Stimulated activated CD8-positive, alpha-beta memory T cell treated with anti-CD3 and anti-CD28 coated beads, Interleukin-2, amount 100 ng/mL, for 48 hours (primary cell): Measurements from ENCODE around the gene LY6G6D.
"Not testable (repeated sequence)": the region's sequence is repeated elsewhere in the genome, so short reads cannot be mapped to it uniquely, and the experiment has no call there.

Source experiments
- DNase-seq, 2 donors: peaks; one replicate each; pipeline ENCODE4 v3.0.0-alpha.2; 2020; ENCODE audit warnings: low read depth in 2 of 2

Gene LY6G6D

DNA sequence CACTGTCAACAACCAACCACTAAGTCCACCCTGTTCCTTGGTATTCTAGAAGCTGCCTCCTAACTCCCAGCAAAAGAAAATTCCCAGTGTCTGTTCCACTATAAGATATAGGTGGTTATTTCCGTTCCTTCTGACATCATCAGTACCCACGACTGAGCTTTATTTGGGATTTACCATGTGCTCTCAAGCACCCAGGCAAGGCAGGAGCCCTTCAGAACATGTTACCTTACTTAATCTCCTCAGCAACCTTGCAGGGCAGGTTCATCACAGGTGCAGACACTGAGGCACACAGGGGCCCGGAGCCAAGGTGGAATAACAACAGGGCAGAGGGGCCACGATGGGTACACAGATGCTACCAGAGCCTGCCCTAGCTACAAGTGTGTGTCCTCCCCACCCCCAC lies 22.8 kb upstream of the LY6G6D start:
- DNase-seq = no peak

DNA sequence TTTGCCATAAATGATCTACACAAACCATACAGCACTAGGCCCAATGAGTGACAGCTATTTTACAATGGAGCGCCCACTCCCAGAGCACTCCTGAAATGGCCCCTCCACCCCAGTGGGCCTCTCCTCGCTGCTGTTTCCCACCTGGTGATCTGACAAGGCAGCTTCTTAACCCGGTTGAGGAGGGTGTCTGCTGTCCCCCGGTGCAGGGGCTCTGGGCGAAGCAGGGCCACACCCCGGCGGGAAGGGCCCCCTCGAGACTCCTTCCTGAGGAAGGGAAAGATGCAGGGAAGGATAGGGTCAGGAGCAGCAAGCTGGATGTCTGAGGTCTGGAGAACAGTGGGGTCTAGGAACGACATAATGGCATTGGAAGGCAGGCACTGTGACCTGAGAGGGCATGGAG lies 22.3 kb upstream of the LY6G6D start:
- no peak for DNase-seq

DNA sequence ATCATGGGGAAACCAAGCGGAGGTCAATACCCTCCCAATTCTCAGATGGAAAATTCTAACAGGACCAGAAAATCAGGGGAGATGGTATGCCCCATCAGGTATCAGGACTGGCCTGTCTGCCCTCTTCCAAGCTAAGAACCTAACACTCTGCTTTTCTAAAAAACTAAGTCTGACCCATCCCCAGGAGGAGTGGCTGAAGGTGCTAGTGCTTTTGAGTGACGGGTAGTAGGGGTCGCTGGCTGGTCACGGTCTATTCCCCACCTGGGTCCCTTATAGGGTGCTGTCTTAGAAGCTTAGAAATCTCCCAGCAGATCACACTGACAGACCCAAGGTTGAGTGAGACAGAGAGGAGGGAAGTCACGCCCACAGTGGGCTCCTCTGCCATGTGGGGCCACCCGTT lies 21.6 kb upstream of the LY6G6D start:
- no peak for DNase-seq

DNA sequence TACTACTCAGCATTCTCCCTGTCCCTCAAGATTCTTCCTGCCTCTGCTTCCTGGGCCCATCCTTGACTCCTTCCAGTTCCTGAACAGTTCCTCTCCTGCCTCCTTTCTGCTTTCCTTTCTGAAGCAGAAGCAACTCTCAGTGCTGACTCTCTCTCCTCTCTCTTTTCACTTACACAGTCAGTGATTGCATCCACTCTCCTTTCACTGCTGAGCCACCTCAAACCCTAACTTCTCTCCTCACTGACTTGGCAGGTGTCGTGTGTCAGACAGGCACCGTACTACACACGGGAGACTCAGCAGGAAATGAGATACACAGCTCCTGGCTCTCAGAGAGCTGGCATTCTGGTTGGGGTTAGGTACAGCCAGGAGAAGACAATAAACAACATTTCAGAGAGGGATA lies 17.6 kb upstream of the LY6G6D start:
- no peak for DNase-seq

DNA sequence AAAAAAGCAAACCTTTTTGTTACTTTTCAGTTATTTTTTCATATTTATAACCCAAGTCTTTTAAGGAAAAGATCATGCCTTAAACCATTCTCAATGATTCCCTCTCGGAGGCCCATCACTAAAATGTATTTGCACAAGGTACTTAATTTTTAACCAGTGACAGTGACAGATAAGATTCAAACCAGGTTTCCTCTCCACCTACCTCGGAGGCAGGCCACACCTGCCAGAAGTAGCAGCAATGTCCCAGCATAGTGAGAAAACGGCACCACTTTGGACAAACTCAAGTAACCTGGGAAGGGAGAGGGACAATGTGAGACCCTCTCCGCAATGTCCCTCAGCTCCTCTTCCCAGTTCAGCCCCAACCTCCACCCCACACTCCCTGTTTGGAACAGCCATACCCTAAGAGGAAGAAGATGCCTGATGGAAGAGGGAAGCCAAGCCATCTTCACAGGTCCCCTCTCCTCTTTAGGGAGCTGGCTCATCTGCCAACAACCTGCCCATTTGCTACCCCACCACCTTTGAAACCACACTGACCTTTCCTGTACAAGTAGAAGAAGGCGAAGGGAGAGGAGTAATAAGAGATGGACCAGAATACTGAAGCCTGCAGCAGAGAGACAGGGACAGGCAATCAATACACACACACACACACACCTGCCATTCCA lies 14.3 kb upstream of the LY6G6D start:
- DNase-seq = no peak

DNA sequence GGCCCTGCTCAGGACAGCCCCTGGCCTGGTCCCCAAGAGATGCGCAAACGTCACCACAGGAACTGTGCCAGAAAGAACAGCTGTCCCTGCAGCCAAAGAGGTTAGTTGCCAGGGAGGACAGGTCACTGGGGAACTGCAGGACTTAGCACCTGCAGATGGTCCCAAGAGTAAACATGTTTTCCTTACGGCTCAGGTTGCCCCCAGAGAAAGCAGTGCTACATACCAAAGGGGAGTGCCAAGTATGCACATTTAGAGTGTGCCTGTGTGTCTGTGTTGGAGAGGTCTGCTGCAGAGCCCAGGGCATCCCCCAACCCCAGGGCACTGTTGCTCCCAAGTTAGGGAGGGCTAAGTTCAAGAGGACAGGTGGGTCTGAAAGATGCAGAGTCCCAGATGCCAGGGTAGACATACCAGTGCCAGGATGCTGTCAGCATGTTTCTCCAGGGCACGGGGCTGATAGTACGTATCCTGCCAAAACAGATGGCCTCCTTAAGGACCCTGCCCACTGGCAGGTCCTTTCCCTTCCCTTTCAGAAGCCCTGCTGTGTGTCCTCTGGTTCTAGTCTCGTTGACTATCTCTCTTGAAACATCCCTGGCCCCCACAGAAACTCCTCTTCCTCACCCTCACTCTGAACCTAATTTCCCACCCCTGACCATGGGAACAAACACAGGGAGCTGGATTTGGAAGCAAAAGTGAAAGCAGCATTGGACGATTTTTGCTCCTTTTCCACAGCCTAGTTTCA lies 13.3 kb upstream of the LY6G6D start:
- DNase-seq = no peak

DNA sequence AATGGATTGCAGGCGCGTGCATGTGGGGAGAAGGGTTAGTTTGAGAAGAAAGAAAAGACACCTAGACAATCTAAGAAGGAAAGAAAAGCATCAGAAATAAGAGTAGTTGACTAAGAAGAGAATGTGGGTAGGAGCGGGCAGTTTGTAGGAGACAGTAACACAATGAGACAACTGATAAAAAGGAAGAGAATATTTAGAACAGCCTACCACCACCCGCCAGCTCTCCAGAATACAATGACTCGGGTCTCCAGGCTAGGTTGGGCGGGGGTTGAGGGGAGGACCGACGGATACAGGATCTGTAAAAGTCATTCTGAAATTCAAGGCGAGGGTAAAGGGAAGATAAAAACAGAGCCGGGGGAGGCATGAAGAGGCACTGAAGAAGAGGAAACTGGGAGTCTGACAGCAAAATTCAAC lies 12.7 kb upstream of the LY6G6D start:
- no peak for DNase-seq

DNA sequence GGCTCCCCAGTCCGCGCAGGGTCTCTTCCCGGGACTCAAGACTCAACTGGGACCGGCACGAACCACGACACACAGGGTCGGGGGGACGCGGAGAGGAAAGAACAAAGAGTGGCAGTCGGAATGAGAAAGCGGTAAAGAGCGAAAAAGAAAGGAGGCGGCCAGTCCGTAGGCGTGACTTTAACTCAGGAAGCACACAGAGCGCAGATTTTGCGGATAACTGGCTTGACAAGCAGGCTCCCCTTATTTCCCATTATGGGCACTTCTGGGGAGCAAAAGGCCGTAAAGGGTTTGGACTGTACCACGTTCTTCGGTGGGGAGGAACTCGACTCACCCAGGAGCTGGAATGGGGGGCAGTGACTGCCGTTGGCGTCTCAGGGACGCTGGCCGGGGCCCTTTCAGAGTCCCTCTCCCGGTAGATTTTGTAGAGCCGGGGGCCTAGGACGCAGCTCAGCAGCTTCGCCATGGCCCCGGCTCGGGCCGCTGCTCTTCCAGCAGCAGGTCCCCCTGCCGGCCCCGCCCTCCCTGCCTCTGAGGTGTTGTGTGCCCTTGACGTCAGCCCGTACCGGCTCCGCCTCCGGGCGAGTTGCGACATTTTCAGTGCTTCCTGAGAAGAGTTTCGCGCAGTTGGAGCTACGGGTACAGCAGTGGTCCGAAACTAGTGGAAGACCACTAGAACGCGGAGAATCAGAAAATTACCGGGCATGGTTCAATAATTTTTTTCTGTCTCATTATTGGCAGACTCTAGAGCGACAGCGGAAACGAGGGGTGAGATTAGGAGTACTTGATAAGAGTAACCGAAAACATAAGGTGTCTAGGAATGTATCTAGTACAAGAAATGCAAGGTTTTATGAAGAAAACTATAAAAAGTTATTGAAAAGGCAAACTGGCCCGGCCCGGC lies 12.1 kb upstream of the LY6G6D start, which contains the start of gene ABHD16A:
Gene ABHD16A (minus strand): TSS at position 506 of the 898 bp plus-strand sequence. CDS start 43 bp downstream, at position 463.
- peak; percentile 98 for DNase-seq

DNA sequence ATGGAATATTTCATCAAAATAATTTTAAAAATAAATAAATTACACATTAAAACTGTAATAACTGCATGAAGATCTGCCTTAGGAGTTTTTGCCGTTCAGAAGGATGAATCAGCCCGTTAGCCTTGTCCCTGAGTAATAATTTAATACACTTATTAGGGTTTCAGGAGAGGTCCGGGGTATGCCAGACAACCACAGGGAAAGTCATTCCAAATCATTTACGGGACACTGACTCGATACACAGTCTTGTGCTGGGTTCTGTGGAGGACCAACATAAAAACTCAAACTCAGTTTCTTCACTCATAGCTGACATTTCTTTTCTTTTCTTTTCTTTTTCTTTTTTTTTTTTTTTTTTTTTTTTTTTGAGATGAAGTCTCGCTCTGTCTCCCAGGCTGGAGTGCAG lies 9.2 kb upstream of the LY6G6D start:
- DNase-seq = no peak

DNA sequence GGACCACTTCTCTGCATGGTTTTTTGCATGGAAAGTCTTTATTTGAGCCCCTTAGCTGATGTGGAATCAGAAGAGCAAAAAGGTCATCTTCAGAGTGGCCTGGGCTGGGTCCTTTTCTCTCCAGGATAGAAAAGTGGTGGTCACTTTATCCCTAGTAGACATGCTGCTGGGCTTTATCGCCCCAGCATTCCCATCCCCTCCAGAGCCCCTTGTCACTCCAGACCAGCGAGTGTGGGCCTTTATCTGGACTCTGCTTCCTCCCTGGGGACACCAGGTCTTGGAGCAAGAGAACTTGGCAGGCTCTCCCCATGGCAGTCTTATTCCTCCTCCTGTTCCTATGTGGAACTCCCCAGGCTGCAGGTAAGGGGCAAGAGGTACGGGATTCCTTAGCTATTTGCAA lies 8.5 kb upstream of the LY6G6D start, which contains the start of gene LY6G6F:
Gene LY6G6F (plus strand): TSS at position 268 of the 400 bp plus-strand sequence. CDS start 41 bp downstream, at position 309.
- DNase-seq = no peak

DNA sequence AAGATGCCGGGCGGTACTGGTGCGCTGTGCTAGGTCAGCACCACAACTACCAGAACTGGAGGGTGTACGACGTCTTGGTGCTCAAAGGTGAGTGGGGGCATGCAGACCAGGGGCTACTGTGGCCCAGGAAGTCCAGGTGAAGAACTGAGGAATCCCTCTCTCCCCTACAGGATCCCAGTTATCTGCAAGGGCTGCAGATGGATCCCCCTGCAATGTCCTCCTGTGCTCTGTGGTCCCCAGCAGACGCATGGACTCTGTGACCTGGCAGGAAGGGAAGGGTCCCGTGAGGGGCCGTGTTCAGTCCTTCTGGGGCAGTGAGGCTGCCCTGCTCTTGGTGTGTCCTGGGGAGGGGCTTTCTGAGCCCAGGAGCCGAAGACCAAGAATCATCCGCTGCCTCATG lies 7.4 kb upstream of the LY6G6D start:
- DNase-seq = no peak

DNA sequence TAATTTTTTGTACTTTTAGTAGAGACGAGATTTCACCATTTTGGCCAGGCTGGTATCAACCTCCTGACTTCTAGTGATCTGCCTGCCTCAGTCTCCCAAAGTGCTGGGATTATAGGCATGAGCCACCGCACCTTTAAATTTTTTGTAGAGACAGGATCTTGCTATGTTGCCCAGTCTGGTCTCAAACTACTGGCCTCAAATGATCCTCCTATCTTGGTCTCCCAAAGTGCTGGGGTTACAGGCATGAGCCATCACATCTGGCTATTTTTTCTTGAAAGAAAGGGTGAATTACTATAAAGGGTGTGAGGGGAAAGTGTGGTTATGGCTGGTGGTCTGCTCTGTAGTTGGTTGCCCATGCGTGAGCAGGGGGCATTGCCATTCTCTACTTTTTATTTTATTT lies 6.9 kb upstream of the LY6G6D start:
- no peak for DNase-seq

DNA sequence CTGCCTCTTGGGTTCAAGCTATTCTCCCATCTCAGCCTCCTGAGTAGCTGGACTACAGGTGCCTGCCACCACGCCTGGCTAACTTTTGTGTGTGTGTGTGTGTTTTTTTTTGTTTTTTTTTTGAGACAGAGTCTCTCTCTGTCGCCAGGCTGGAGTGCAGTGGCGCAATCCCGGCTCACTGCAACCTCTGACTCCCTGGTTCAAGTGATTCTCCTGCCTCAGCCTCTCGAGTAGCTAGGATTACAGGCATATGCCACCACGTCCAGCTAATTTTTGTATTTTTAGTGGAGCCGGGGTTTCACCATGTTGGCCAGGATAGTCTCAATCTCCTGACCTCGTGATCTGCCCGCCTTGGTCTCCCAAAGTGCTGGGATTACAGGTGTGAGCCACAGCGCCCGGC lies 6.0 kb upstream of the LY6G6D start:
- not testable (repeated sequence) for DNase-seq

DNA sequence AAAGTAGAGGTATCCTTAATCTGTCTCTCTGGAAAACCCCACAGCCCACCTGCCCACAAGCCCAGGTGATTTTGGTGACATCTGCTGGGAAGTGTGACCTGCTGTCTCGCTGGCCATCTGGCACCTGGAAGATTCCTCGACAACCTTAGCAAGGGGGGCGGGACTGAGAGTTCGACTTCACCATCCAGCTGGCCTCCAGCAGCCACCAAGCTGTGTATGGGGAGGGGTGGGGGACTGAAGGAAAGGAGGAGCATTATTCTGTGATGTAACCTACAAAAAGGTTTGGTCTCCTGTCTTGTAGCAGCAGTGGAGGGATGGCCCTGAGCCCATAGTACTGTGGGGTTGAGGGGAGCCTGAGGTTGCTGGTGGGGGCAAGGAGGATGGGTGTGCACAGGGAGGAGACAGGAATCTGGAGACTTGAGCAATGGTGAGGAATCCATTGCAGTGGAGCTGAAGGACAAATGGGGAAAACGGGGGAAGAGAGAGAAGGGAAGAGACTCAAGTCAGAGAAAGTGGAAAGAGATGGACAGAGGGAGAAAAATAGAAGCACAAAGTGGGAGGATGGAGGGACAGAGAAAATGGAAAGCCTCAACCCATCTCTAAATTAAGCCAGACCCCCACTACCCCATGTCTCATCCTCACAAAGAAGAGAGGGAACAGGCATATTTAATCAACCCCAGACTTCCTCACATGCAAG lies 4.5 kb upstream of the LY6G6D start:
- DNase-seq = no peak

DNA sequence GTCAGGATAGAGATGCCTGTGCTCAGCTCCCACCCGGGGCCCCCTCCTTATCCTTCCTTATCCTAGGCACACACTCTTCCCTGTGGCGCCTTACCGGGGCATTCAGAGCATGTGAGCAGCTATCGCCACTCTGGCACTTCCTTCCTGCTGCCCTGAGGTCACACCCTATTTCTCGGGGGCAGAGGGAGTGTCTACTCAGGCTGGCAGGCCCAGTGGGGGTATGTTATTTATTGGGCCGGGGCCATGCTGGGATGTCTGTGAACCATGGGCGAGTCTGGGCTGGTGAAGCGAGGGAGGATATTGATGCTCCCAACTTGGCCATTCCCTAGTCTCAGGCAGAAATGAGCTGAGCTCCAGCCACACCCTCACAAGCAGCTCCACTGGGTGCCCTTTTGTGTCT lies 3.9 kb upstream of the LY6G6D start:
- no peak for DNase-seq

DNA sequence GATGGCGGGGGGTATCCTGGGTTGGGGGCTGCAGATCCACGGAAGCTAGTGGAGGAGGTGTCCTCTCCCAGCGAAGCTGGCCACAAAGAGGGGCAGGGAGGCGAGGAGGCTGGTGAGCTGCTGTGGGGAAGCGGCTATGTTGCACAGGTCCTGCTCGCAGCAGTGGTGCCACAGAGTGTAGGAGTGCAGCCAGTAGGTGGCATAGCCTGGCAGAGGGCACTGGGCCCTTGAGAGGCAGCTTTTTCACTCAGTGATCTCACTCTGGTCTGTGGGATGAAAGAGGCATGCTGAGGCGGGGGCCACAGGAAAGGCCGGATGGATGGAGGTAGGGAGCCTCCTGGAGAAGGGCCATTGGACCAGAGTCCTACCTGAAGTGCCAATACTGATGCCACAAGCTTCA lies 2.9 kb upstream of the LY6G6D start:
- DNase-seq = no peak

DNA sequence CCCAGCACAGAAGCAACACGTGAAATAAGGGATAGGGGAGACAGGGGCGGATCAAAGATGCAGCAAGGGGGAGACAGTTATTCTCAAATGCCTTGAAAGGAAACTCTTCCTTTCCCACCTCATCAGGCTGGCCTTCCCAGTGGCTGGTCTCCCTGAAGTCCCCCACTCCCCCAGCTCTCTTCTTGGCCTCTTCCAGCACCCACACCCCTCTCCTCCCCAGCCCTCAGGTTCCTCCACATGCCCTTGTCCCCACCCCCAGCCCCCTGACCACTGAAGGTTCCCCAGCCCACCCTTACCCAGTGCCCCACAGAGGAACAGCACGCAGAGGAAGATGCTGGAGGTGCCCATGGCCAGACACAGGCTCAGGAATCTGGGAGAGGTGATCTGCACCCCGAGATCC lies 1.7 kb upstream of the LY6G6D start:
- no peak for DNase-seq

DNA sequence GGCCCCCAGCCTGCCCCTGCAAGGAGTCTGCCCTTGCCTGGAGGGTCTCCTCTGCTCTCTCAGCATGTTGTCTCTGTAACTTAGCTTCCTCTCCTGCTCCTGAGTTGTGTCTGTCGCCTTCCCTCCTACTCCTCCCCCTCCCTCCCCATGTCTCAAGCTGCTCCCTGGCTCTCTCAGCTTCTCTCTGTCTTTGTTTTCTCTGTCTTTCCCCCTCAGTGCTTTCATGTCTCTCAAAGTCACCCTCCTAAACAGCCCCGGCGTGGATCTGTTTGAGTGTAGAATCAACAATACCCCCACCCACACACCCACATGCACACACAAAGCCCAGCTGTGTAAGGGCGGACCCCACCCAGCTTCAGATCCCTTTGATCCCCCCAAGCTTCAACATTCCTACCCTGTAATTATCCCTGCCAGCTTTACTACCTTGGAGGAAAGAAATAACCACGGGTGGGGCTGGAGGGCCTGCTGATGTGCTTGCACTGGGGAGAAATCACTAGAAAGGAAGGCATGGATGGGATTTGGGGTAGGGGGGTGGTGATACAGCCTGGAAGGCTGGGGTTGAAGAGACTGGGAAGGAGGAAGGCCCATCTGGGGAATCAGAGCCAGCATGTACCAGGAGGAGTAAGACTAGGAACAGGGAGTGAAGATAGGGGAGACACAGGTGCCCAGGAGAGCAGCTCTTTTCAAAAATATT lies 1.0 kb upstream of the LY6G6D start:
- DNase-seq = no peak

DNA sequence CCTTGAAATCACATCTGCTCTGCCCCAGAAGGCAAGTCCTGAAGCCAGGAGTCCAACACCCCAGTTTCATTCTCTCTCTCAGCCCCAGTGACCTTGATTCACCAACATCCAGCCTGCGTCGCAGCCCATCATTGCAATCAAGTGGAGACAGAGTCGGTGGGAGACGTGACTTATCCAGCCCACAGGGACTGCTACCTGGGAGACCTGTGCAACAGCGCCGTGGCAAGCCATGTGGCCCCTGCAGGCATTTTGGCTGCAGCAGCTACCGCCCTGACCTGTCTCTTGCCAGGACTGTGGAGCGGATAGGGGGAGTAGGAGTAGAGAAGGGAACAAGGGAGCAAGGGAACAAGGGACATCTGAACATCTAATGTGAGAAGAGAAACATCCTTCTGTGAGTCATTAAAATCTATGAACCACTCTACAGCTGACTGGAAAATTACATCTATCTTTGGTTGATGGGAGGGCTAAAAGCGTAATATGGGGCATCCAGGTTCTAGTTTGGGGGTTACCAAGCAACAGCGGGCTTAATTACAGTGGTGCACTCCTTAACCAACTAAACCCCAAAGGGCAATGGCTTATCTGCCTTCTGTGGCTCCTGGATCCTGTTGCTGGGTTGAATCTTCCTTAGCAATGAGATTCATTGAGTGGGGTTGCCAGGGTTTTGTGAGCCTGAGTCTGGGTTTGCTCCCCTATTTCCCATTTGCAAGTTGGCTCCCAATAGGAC lies 2.5 kb downstream of the LY6G6D start:
- no peak for DNase-seq

DNA sequence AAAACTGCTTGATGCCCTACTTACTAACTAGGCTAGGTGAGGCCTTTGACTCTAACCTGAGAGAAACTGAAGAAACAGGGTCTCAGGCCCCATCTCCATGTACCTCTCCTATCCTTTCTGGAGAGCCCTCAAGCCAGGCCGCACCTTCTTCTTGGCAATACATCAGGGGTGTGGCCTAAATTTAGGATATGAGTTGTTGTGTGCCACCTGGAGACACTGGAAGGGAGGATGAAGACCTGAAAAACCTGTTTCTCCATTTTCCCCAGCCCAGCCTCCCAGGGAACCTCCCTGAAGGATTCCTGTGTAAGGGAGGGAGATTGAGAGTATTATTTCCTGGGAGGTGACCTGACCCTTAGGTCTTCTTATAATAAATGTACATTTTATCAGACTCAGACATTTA lies 3.1 kb downstream of the LY6G6D start:
- no peak for DNase-seq
